Stimulated activated CD8-positive, alpha-beta memory T cell treated with anti-CD3 and anti-CD28 coated beads, Interleukin-2, amount 100 ng/mL, for 1 hour (primary cell): Measurements from ENCODE around the gene NME8.
"Not testable (repeated sequence)": the region's sequence is repeated elsewhere in the genome, so short reads cannot be mapped to it uniquely, and the experiment has no call there.

Source experiments
- DNase-seq, 2 donors: peaks; one replicate each; pipeline ENCODE4 v3.0.0-alpha.2; 2020; ENCODE audit warnings: low read depth in 2 of 2

NME8 gene

GRCh38 chr7:37848297-37848696 is at the start of gene NME8:
NME8 (plus strand) TSS chr7:37848597; CDS start chr7:37850267, 1,670 bp downstream.
- DNase-seq = no peak

- DNase-seq = no peak
These were observed 42.2 kb upstream of the NME8 start for GRCh38 chr7:37806152-37806551.

- not testable (repeated sequence) for DNase-seq
These were observed 36.2 kb upstream of the NME8 start for GRCh38 chr7:37812161-37812580.

- DNase-seq = no peak
These were observed 32.6 kb upstream of the NME8 start for GRCh38 chr7:37815671-37816371.

GRCh38 chr7:37816922-37817590 is 31.3 kb upstream of the NME8 start:
- DNase-seq = no peak

GRCh38 chr7:37817591-37817960 is 30.8 kb upstream of the NME8 start:
- no peak for DNase-seq

- no peak for DNase-seq
These were observed 30.2 kb upstream of the NME8 start for GRCh38 chr7:37817996-37818720.

GRCh38 chr7:37820708-37821468 is 27.5 kb upstream of the NME8 start:
- no peak for DNase-seq

GRCh38 chr7:37822946-37823345 is 25.5 kb upstream of the NME8 start:
- no peak for DNase-seq

- DNase-seq = no peak
These were observed 24.8 kb upstream of the NME8 start for GRCh38 chr7:37823557-37823956.

- DNase-seq = no peak
These were observed 23.4 kb upstream of the NME8 start for GRCh38 chr7:37825038-37825437.

- DNase-seq = no peak
These were observed 21.6 kb upstream of the NME8 start for GRCh38 chr7:37826825-37827224.

GRCh38 chr7:37831244-37831643 is 17.2 kb upstream of the NME8 start:
- DNase-seq = no peak

- DNase-seq = peak in 1 of 2 donors; percentile 5
These were observed 16.2 kb upstream of the NME8 start for GRCh38 chr7:37832194-37832593.

- no peak for DNase-seq
These were observed 15.1 kb upstream of the NME8 start for GRCh38 chr7:37833107-37833817.

GRCh38 chr7:37833818-37834146 is 14.6 kb upstream of the NME8 start:
- no peak for DNase-seq

GRCh38 chr7:37853468-37853867 is 5.1 kb downstream of the NME8 start:
- DNase-seq = no peak

- DNase-seq = no peak
These were observed 33.7 kb downstream of the NME8 start for GRCh38 chr7:37882086-37882485.

GRCh38 chr7:37893359-37893758 is 45.0 kb downstream of the NME8 start:
- DNase-seq = no peak

- DNase-seq = no peak
These were observed 46.3 kb downstream of the NME8 start for GRCh38 chr7:37894671-37895070.

- DNase-seq = no peak
These were observed 51.4 kb downstream of the NME8 start for GRCh38 chr7:37899712-37900247.
